ENCODE data around the gene CACNA1B.
"Not testable (repeated sequence)": the region's sequence is repeated elsewhere in the genome, so short reads cannot be mapped to it uniquely, and the experiment has no call there.

CACNA1B gene

DNA sequence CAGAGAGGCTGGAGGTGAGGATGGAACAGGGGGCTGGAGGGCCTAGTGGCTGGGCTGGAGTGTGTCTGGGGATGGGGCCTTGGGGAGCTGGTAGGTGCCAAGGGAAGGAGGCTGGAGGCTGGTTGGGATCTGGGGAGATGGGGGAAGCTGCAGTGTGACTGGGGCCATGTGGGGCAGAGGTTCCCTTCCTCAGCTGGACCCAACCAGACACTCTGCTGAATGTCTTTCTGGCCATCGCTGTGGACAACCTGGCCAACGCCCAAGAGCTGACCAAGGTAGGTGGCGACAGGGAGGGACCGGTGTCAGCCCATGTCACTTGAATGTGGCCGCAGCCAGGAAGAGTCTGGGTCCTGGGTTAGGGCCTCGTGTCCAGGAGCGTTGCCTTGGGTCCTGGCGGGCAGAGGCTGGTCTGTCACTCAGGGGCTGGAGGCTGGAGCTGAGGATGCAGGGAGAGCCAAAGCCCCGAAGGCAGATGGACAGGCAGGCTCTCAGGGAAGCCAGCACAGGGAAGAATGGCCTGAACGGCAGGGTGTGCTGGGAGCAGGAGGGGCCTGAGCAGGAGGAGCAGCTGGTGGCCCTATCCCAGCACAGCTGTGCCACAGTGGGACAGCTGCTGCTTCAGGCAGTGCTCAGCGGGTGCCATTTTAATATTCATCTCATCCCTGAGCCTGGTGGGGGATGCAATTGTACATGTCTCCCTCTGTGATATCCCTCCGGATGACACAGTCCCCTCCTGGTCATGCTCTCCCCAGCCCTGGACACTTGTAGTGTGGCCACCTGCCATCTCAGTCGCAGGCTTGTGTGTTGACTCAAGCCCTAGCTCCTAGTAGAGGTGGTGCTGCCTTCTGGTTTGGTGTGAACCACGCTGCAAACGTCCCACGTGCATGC is 132.5 kb downstream of the CACNA1B start:
- DNase-seq (ENCODE audit: insufficient read length, low spot score) (no peak), FAIRE-seq (no peak)

DNA sequence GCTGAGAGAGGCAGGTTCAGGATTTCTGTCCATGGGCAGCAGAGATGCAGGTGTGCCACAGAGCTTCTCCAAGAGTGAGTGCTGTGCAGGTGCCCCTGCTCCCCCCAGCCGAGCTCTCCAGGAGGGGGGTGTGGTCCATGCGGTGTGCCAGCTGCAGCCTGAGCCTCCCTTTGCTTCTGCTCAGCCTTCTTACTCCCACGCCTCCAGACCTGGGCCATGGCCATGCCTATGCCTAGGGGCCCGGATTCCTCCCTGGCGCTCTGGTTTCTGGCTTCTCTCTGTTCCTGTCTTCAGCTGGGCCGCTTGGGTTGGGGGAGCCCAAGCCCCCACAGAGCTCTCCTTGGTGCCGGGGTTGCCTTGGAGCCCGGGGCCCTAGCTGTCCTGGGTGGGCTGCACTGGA is 133.3 kb downstream of the CACNA1B start:
- DNase-seq (ENCODE audit: insufficient read length, low spot score) (no peak), FAIRE-seq (no peak)

DNA sequence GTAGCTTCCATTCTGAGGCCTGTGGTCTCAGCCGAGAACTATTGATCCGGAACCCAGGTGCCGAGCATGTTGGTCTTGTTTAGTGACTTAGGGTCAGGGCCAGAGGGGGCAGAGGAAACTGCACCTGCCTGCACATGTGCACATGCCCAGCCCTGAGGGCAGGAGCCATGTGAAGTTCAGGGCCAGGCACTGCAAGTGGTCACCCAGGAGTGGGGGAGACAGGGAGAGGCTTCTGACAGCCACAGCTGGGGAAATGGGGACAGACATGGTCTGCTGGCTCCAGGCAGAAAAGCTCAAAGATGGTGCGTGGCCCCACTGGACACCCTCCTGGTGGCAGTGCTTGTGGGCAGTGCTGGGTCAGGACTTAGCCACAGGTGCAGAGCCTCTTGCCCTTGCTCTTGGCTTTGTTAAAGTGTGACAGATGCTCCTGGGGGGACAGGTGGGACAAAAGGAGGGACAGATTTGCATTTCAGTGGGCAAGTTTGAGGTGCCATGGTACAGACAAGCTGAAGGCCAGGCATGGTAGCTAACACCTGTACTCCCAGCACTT is 134.4 kb downstream of the CACNA1B start:
- no peak for DNase-seq (ENCODE audit: insufficient read length, low spot score)
- no peak for FAIRE-seq

DNA sequence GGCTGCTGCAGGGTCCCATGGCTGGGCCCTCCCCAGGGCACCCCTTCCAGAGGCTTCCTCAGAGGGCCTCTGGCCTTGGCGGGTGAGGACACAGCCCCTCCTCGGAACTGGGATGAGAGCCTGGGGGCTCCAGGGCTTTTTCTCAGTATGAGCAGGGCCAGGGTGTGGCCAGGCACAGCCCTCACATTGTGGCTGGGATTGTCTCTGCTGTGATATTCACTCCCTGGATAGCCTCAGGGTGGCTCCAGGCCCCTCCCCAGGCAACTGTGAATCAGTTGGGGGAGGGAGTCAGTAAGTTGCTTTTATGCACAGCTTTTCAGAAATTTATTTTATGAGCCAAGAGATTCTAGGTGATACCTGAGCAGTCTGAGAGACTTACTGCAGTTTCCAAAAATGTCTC is 135.7 kb downstream of the CACNA1B start:
- DNase-seq (ENCODE audit: insufficient read length, low spot score) (no peak), FAIRE-seq (no peak)

DNA sequence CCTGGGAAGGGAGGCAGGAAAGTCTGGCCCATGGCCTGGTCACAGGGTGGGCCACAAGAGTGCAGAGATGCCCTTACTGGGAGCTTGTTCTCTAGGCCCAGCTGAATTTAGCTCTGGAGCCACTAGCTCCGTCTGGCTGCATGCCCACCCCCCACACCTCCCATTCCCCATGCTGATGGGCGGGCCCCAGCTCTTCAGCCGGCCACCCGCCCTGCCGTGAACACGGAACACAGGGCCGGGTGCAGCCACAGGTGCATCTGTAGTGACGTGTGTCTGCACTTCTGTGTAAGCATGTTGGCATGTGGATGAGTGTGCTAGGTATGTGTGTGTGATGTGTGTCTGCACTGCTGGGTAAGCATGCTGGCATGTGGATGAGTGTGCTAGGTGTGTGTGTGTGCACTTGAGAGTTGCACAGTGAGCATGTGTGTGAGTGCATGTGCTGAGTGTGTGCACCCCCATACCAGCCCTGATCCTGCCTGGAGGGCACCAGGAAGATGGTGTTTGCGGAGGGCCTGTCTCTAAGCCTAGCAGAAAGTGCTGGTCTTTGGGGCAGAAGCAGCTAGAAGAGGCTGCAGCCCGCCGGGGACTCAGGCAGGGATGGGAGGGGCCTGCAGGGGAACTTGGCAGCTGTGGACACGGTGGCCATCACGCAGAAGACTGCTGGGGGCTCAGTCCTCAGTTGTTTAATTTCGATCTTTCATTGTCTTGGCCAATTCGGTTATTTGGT is 136.4 kb downstream of the CACNA1B start:
- DNase-seq (ENCODE audit: insufficient read length, low spot score) (no peak), FAIRE-seq (no peak)

DNA sequence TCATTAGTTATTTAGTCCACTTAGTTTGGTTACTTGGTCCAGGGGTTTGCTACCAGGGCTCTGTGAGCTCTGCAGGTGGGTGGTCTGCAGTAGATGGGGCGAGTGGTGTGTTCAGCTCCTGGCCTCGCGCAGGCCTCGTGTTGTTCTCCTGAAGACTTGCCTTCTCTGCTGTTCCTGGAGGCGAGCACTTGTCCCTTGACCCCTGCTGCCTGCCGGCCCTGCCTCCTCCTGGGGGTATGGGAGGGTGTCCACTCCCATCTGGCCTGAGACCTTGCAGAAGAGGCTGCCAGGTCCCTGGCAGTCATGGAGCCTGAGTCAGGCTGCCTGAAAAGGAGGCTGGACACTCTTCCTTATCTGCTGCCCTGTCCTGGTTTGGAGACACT is 137.0 kb downstream of the CACNA1B start:
- FAIRE-seq (no peak), DNase-seq (ENCODE audit: insufficient read length, low spot score) (no peak)

DNA sequence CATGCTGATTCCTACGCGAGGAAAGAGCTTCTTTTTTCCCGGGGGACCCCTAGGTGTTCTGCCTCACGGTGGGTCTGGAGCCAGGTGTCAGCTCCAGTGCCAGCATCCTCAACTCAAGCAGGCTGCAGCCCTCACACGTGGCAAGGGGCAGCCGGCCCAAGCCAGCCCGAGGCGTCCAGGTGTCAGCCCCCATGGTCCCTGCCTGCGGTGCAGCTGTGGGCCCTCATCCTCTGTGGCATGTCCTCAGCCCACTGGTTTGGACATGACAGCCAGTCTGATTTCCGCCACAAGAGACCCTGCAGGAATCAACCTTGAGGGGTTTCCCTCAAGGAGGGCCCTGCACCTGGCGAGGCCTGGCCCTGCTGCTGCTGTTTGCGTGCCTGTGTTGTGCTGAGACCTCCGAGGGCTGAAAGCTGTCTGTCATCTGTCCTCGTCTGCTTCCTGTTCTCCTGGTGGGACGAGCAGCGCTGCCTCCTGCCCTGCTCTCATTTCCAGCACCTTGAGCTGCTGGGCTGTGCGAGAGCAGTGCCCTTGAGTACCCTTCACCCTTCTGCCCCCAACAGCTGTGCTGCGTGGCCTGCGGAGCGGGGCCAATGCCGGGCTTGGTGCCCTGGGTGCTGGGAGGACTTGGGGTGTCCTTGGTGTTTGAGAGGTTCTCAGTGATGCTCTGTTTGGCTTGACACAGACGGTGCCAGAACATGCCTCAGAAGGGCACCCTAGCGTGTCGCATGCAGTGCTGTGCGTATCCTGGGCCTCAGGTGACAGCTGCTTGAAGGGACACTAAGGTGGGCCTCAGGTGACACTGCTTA is 137.6 kb downstream of the CACNA1B start:
- no peak for FAIRE-seq
- no peak for DNase-seq (ENCODE audit: insufficient read length, low spot score)

DNA sequence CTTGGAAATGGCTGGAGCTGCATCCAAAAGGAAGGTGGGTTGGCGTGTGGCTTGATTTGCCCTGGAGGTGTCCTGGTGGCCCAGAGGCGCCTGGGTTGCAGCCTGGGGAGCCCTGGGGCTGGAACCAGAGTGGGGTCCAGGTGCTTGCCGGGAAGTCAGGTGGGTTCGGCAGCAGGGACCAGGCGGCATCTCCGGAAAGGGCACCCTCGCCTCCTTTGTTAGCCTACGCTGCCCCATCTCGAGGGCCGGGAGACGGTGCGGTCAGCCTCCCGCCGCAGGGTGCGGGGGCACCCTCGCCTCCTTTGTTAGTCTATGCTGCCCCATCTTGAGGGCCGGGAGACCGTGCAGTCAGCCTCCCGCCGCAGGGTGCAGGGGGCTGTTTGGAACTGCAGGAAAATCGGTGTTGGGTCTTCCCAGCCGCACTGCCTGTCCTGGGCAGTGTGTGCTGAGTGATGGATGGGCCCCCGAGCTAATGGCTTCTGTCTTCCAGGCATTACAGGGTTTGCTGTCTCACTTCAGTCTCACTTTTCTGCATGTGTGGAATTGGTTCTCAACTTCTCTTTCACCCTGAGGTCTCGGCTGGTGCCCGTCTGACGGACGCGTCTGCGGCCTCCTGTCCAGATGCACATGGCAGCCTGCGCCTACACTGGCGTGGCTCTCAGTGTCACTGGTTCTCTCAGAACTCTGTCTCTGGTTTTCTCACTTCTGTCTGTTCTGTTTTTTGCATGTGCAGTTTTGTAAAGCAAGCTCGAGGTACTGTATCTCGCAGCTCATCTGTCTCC is 139.0 kb downstream of the CACNA1B start:
- FAIRE-seq, result no peak

DNA sequence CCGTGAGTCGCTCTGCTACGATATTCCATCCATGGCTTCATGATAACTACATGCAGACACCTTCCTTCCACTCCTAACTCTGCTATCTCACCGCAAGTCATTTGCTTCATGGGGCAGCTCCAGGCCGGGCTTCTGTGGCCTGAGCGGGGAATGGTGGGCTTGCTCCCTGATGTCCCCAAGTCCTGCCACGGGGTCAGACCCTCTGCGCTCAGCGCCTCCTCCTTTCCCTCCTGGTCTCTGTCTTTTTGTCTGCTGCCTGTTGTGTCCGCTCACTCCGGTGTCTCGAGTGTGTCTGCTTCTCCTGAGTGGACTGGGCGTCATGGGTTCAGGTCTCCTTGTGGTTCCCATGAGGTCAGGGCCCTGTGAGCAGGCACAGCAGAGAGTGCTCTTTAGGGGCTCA is 139.6 kb downstream of the CACNA1B start:
- DNase-seq (ENCODE audit: insufficient read length, low spot score), result no peak
- no peak for FAIRE-seq

More for the DNA sequence above, 139.0 kb downstream of the CACNA1B start:
- no peak for DNase-seq (ENCODE audit: insufficient read length, low spot score)

DNA sequence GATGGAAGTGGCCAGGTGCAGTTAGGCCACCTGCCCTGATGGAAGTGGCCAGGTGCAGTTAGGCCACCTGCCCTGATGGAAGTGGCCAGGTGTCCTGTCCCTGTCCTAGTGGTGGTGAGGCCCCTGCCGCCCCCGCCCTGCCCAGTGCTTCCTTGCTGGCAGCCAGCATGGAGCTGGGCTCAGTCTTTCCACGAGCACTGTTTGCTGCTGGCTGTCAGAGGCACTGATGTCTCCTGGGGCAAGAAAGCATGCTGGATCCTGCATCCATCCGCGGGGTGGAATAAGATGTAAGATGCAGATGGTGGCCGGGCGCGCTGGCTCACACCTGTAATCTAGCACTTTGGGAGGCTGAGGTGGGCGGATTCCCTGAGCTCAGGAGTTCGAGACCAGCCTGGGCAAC is 141.9 kb downstream of the CACNA1B start:
- not testable (repeated sequence) for DNase-seq (ENCODE audit: insufficient read length, low spot score); FAIRE-seq

DNA sequence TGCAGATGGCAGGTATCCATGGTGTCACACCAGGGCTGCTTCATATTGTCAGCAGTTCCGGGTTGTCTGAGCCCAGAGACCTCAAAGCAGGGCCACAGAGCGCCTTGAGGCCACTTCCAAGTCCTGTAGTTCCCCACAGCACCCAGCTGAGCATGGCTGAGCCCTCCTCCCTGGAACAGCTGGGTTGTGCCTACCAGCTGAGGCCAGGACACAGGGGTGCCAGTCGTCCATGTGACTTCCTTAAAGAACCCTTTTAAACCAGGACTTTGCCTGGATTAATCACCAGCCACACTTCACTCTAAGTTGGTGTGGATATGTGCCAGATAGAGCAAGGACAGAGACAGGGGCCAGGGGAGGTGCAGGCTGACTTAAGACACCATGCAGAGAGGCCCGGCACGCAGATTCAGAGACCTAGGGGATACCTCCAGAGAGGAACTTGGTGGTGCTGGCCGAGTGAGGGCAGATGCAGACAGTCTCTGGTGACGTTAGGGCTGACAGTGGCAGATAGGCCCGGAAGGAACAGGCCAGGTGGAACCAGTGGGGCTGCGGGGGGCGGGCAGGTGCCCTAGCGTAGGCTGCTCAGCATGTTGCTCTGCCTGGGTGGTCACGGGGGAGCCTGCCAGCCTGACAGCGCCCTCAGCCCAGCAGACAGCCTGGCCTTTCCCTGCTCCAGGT is 142.7 kb downstream of the CACNA1B start:
- DNase-seq (ENCODE audit: insufficient read length, low spot score), result no peak
- FAIRE-seq, result no peak

DNA sequence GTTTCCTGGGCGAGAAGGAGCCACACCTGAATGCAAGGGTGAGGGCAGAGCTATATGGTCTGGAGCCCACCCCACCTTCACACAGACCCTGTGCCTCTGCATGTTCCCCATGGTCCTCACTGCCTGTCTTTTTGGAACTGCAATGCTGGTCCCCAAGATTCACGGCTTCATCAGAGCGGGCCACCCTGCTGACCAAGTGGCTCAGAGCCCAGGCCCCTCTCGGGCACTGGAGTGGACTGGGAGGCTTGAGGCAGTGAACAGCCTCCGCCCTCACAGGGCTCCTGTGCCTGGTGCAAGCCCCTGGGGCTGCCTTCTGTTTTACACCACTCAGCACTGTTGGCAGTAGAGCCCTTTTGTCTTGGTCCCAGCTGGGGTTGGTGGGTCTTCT is 143.2 kb downstream of the CACNA1B start:
- FAIRE-seq, result no peak
- DNase-seq (ENCODE audit: insufficient read length, low spot score), result no peak

DNA sequence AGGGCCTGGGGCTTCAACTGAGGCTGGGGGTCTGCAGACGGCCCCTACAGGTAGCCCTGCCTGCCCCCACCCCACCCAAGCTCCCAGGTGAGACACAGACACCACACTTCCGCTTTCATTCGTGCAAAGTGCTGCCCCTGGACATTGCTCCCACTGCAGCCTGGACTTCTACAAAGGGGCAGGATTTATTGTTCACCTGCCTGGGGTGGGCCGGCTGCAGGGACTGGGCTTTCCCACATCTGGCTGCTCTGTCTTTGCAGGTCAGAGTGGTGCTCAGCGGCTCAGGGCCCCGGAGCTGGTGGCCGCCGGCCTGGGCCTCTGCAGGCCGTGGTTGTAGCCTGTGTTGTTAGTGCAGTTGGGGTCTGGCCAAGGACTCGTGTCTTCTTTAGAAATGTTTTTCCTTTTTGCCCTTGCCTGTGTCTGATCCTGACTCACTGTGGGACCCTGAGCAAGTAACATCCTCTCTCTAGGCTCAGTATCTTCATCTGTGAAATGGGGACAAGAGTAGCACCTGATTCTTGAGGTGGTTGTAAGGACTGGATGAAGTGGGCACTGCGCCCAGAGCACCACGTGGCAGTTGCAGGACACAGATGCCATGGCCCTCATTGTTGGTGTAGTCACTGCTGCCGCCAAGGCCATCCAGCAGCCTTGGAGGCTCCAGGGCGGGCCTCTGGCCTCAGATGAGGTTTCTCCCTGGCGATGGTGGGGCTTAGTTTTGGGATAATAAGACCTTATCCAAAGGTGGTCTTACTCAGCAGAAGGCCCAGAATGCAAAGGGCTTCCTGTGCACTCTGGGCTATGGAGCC is 143.9 kb downstream of the CACNA1B start:
- no peak for FAIRE-seq
- DNase-seq (ENCODE audit: insufficient read length, low spot score), result no peak

DNA sequence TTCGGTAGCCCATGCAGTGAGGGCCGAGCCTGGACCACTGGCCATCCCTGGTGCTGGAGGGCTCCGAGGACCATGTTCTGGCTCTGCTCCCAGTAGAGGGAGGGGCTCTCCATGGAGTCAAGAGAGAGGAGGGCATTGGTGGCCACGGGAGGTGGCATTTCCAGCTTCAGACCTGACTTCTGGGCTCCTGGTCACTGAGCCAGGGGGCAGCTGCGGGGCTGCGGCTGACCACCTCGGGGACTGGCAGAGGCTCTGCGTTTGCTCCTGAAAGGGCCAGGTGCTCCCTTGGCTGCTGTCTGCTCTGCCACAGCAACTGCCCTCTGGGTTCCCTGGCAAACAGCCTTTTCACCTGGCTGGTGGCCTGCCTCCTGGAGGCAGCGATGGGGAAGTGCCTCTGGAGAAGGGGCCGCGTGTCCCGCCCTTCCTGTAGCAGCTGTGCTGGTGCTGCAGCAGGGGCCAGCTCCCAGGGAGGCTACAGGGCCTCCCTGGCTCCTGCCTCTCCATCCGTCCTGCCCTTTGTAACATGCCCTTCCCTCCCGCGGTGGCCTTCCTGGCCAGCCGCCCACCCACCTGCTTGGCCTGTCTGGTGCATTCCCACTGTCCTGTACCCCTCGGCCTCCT is 144.6 kb downstream of the CACNA1B start:
- no peak for FAIRE-seq
- DNase-seq (ENCODE audit: insufficient read length, low spot score), result no peak

DNA sequence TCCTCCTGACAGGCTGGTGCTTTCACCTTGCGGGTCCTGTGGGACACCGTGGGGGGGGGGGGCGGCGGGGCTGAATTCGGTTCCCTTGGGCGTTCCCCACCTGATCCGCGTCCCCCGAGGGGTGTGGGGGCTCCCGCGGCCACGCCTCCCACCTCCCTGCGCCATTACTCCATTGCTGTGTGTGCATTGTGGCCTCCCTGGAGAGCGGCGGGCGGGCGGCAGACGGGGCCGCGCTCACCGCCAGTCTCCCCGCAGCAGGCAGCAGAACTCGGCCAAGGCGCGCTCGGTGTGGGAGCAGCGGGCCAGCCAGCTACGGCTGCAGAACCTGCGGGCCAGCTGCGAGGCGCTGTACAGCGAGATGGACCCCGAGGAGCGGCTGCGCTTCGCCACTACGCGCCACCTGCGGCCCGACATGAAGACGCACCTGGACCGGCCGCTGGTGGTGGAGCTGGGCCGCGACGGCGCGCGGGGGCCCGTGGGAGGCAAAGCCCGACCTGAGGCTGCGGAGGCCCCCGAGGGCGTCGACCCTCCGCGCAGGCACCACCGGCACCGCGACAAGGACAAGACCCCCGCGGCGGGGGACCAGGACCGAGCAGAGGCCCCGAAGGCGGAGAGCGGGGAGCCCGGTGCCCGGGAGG is 145.3 kb downstream of the CACNA1B start:
- no peak for FAIRE-seq
- DNase-seq (ENCODE audit: insufficient read length, low spot score), result no peak

DNA sequence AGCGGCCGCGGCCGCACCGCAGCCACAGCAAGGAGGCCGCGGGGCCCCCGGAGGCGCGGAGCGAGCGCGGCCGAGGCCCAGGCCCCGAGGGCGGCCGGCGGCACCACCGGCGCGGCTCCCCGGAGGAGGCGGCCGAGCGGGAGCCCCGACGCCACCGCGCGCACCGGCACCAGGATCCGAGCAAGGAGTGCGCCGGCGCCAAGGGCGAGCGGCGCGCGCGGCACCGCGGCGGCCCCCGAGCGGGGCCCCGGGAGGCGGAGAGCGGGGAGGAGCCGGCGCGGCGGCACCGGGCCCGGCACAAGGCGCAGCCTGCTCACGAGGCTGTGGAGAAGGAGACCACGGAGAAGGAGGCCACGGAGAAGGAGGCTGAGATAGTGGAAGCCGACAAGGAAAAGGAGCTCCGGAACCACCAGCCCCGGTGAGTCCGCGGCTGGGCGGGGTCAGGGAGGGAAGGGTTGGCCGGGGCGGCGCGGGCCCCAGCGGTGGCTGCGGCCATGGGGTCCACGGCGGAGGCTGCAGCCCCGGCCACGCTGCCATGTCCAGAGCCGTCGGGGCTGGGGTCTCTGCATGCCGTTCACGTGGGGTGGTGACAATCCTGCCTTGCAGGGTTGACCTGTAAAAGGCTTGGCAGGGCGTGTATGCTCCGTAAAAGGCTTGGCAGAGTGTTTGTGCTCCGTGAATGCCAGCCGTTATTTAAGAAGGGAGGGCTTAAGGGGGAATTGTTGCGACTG is 146.0 kb downstream of the CACNA1B start:
- no peak for FAIRE-seq

DNA sequence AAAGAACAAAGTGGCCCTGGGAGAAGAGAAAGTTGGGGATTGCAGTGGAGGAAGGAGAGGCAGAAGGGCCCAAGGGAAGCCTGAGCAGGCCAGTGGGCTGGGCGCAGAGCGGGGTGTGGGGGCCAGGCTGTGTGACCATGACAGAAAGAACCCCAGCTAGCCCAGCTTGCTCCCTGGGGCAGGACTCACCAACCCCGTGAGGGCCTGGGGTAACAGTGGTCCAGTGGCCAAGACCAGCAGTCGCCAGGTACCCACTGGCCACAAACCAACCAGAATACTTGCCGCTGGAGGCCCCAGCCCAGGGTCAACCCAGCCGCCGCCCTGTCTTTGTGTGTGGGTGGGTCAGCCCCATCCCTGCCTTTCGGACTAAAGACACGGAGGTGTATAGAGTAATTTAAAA is 146.5 kb downstream of the CACNA1B start:
- FAIRE-seq, result no peak
- no peak for DNase-seq (ENCODE audit: insufficient read length, low spot score)

More for the DNA sequence above, 146.0 kb downstream of the CACNA1B start:
- DNase-seq (ENCODE audit: insufficient read length, low spot score), result no peak
